Anterior cingulate cortex (tissue), 58 donors: ENCODE measurements around the gene SHB.

Experiments used
- DNase-seq, 58 donors: peaks; one replicate each; lab custom pipeline; 2025; lab: John Stamatoyannopoulos, UW

The SHB gene

DNA sequence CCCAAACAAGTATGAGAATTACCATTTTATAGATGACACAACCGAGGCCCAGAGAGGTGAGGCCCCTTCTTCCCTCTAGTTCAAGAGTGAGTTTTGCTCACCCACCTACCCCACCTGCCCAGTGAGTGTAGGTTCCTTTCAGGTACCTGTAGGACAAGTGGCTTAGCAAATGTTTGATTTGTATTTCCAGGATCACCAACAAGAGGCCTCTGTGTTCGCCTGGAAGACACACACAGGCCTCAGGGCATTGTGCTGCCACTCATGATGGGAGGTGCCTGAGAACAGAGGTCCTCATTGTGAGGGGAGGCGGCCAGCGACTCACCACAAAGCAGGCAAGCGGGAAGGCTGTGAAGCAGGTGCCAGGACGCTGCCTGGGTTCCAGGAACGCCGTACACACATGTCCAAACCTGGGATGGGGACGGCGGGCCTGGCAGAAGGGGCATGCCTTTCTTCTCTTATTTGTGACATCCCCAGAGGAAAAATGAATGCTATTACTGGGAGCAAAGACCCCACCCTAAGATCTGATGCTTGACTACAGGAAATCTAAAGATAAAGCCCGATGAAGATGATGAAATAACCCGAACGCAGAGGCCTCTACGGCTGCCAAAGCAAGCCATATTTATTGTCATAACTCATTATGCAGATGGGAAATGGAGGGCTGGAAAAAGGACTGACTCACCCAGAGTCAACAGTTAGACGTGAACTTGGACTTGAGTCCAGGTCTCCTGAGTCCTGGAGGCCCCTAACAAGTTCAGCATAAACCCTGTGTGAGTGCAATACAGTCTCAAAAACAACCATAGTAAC lies 104.9 kb downstream of the SHB start:
- peak in 48 of 58 donors; percentile 12 to 92 (median 69) for DNase-seq

DNA sequence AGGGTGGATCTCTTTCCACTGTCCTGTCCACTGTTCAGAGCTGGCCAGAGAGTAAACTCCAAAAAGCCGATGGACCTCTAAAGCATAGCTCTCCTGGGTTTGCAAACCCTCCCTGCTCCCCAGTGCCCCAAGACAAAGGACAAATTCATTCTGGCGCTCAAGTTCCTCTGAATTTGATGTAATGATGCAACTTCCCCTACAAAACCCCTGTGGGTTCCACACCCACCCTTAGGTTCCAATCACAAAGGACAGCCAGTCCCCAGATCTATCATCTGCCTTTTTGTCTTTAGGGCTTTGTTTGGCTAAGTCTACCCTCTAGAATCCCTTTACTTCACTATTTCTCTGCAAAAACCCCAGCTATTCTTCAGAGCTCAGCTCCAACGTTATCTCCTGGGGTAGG lies 107.7 kb downstream of the SHB start:
- DNase-seq, result no peak

DNA sequence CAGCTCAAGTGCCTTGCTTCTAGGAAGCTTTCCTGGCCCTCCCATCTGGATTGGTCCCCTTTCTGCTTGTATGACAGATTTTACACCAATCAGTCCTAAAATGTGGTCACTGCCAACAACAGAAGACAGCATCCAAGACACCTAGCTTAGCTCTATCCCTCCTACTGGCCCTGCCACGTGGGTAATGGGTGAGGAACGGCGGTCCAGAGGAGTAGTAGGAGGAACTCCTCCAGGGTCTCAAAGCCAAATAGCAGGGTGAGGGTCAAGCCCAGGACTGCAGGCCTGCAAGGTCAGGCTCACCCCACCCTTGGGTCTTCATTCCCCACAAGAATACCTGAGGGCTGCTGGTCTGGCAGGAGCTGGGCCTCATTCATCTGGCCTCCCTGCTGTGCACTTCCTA lies 108.4 kb downstream of the SHB start:
- DNase-seq, result no peak

DNA sequence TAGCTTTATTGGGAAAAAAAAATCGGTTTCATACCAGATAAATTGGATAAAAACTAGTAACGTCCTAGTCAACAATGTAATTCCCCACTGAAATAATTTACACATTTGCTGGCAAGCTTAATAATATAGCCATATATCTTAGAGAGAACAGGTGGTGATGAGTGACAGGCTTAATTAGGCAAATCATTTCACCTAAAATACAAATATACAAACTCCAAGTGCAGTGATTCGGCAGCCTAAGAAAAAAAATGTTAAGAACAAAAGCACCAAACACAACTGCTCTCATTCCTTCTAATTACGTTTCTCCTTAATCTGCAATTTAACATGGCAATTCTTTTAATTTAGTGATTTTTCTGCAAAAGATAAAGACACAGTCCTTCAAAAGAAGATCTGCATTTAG lies 109.1 kb downstream of the SHB start:
- no peak for DNase-seq

DNA sequence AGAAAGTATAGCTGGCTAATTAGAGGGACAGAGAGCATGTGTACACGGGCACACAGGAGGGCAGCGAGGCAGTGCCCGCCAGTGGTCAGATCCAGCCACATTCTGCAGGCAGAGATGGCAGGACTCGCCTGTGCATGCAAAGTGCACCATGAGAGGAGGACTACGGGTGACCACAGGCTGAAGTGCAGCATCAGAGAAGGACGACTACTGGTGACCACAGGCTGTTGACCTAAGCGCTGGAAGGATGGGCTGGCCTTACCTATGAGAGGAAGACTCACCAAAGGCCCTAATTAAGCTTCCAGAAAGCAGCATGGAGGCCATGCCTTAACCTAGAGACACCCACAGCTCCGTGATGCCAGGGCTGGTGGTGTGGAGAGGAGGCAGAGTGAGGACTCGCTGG lies 110.9 kb downstream of the SHB start:
- DNase-seq, result no peak

DNA sequence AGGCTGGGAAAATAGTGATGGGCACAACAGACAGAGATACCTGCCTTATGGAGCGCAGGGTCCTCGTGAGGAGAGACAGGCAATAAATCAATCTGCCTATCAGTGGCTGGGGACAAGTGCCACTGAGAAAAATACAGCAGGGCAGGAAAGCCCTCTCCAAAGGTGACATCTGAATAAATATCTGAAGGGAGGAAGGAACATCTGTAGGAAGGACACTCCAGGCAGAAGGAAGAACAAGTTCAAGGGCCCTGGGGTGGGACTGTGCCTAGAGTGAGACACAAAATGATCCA lies 111.4 kb downstream of the SHB start:
- DNase-seq, result no peak

DNA sequence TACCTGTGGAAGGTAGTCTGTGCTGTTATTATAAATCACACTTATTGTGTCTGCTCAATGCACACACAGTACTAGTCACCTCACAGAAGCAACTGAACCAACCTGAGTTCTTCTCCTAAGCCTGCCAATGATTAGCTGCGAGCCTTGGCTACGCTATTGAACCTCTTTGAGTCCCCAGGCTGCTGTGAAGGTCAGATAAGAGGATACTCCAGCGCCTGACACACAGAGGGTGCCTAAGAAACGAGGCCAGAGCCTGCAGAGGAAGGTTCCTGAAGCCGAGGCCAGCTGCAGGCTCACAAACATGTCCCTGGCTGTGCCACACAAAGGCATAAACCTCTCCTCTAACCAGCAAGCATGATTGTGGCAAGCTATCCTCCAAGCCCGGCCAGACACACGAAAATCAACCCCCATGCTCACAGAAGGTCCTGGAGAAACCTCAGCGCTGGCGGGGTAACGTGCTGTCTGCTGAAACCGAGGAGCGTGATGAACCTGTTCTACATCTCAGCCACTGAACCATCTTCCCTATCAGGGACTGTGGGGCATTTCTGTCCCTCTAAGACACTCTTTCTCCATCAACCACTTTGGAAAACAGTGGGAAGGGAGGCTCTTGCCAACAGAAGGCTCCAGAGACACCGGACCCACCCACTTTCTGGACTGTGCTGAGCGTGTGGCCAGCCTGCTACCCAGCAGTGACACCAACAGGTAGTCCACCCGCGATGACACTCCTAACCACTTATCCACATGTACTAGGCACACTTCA lies 111.9 kb downstream of the SHB start:
- DNase-seq, result peak in 3 of 58 donors; percentile 32 to 41 (median 36)

DNA sequence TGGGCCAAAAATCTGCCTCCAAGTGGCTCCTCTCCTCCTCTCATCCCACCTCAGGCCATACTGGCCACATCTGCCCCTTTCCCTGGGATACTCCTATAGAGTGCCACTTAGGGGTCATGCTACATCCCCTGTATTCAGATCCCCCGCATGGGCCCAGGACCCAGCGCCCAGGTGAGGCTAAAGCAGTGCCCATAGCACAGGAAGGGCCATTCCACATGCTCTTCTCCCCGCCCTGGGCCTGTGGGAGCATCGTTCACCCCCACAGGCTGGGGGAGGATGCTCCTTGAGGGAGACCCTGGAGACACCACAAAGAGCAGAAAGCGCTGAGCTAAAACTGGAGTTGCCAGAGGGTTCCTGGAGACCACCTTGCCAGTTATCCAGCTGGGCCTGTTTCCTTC lies 112.6 kb downstream of the SHB start:
- no peak for DNase-seq

DNA sequence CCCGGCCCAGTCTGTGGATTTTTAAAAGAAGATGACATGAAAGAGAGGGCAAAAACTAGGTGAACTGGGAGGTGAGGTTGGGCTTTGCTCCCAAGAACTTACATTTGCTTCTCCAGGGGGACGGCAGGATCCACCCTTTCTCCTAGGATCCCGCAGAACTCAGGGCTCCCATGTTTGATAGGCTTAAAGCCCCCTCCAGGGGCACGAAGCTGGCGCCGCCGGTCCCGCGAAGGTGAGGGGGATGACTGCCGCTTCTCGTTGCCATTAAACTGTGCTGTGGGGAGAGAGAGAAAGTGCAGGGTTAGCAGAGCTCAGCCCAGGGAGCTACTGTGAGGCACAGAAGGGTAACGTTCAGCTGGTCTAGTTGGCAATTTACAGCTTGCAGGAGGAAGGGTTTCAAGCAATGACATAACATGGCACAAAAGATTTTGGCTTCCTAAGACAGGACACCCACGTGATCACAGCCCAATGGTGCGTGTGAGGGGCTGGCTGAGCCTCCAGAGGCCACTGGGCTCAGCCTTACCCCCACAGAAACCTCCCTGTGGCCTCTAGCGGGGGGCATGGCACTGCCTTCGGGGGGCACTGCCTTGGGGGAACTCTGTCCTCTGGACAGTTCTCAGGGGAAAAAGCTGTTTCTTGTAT lies 113.1 kb downstream of the SHB start:
- peak in 2 of 58 donors; percentile 32 to 35 for DNase-seq

DNA sequence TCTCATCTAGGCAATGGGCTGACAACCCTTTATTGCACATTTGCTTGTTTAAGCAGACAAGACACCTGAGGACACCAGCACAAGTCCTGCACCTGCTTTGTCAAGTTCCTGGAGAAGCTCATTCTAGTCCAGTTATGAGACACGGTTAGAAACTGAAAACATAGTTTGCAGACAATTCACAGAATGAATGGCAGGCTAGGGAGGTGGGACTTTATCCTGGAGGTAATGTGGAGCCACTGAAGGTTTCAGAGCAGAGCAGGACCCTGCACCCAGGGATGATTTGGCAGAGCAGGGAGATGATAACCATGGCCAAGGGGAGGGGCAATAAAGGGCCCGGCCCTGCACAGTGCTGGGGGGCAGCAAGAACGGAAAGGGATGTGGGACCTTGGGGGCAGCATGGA lies 114.4 kb downstream of the SHB start:
- no peak for DNase-seq

DNA sequence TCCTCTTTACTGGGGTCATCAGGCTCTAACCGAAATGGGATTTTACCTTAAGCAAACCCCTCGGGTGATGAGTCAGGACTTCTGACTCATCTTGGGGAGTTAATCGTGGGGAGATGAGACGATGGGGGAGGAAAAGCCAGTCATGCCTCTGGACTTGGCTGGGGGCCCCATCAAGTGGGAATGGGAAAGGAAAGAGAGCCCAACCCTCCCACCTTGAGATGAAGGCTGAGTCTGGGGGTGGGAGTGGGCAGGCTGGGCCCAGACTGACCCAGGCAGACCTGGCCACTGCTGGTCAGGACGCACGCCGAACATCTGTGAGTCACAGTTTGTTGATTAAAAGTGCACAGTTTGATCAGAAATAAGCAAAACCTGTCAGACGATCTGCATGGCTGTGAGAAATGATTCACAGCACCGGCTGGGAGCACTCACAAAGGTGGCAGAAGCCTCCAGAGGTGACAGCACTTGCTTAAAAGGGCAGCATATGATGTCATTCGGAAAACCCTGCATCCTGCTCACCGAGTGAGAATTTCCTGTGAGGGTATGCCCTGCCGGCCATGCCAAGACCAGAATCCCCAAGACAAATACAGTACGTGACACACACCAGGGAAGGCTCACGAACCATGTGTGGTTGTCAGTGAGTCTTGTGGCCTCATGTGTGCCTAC lies 115.1 kb downstream of the SHB start:
- no peak for DNase-seq

DNA sequence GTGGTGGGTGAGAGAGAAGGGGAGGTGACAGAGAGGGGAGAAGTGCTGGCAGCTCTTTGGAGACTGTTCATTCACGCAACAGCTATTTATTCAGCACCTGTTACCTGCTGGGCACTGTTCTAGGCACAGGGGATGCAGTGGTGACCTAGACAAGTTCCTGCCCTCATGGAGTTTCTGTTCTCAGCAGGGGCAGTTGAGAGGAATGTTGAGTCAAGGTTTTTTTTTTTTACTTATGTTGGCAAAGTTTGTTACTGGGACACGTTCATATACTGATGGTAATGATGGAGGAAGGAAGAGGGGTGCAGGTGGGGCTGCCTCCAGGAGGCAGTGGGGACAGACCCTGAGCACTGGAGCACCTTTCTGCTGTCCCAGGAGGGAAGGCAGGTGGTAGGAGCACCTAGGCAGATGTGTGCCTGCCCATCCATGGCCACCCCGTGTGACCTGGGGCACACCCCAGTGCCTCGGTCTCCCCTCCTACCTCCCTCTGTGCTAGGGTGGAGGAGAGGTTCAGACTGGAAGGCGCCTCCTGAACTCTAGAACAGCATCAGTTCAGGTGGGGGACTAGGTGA lies 115.7 kb downstream of the SHB start:
- DNase-seq, result no peak

DNA sequence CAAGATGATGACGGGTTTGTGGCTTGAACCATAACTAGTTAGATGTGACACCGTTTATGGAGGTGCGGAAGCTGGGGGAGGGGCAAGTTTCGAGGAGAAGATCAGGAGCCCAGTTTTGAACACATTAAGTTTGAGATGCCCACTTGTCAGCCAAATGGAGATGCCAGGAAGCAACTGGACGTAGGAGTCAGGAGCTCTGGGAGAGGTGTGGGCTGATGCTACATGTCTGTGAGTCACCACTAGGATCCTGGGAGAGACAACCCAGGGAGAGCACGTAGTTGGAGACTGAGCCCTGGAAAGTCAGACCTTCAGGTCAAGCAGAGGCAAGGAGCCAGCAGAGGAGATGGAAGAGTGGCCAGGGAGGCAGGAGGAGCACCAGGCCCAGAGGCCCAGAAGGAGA lies 116.3 kb downstream of the SHB start:
- DNase-seq, result peak in 1 of 58 donors; percentile 27

DNA sequence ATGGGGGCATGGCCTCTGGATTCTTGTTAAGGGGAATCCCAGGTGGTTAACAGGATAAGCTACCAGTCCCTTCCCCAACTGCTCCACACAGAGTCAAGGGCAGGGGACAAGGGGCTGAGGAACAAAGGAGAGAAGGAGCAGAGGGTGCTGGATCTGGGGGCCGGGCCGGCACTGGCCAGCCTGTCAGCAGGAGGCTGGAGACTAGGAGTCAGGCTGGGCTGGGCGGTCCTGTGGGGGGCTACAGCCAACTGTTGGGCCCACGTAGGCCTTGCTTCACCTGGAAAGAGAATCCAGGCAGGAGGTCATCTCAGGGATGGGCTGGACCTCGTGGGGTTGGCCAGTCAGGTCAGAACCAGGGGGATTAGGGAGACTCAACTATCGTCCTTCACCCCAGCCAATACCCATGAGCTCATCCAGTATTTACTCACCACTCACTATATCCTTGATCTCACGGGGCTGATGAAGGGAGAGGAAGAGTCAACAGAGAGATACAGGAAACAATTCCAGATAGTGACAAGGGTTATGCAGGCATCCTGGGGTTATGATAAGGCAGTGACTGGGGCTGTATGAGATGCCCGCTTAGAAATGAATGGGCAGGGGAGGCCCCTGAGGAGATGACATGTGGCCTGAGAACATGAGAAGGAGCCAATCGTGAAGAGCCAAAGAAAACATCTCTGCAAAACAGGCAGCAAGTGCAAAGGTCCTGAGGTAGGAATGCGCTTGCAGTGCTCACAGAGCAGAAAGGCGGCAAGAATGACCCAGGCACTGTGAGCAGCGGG lies 117.2 kb downstream of the SHB start:
- DNase-seq, result no peak

DNA sequence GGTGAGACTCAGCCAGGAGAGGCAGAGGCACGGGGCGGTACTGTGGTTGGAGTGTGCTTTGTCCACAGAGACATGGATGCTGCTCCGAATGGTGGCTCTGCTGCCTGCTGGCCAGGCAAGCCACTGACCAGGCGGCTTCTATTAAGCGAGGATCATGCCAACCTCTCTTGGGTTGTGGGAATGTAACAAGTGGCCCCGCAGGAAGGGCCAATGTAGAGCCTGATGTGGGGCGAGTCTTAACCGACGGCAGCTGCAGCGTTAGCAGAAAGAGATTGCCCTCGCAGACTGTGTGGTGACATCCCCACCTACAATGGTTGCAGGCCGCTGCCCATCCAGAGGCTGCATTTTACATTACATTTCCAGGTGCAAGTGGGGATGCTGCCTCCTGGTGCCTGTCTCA lies 118.5 kb downstream of the SHB start:
- DNase-seq, result no peak

DNA sequence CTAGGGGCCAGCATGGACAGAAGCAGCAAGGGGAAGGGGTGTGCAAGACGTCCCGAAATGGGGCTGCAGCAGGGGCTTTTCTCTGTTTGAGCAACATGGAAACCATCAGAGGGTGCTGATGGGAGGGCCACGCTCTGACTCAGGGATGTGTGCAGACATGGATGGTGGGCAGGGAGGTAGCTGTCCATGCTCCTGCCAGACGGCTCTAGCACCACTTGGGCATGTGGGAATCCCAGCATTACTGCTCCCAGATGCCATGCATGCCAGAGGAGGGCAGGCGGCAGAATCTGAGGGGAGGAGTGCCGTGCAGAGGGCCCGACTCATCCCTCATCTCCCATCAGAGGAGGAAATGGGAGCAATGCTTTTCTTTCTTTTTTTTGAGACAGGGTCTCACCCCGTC lies 119.5 kb downstream of the SHB start:
- no peak for DNase-seq

DNA sequence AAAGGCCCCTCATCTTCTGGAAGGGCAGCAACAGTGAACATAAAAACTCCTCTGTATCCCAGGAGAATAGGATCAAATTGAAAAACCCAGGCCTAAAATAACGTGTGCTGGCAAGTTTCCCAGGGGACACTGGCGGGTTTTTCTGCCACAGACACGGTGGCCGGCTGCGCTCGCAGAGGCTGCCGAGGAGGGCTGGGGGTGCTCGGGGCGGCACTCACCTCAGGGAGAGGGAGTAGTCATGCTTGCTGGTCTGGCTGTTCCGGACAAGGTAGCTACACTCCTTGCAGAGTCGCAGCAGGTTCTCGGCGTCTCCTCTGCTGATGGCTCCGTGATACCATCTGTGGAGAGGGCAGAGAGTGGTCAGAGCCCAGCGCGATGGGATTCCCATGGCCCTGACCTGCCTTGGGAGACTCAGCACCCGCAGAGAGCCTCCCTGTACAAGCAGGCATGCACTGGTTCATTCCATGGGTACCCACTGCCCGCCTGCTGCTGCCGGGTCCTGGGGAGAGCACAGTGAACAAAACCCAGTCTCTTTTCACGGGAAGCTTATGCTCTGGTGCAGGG lies 120.5 kb downstream of the SHB start:
- DNase-seq, result no peak

DNA sequence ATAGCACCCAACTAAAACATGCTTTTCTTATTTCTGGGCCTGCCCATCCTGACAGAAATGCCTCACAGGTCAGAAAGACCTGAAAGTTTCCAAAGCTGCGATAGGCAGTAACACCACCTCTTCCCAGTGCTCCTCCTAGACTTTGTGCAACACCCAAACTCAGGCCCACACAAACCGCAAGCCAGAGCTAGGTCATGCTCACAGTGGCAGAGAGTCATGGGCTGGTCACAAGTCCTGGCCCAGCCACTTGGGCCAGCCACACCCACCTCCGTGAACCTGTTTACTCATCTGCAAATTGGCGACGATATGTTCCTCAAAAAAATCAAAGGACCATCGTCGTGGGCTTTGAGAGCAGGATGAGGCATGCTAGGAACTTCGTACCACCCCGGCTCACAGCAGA lies 121.0 kb downstream of the SHB start:
- no peak for DNase-seq

DNA sequence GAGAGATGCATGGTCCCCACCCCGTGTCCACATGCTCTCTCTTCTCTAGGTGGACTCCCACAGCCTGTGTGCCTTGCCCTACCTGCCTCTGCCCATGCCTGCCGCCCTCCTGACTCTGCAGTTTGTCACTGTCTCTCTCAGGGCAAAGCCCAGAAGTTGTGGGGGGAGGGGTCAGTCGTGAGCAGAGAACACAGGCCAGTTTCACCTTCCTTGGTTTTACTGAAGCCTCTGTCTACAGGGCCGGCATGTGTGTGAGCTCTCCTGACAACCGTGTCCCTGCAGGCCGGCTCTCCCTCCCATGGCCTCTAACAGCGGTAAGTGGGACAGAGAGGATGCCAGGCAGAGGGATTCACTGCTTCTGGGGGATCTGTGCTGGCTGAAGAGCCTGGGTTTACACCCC lies 121.6 kb downstream of the SHB start:
- no peak for DNase-seq

DNA sequence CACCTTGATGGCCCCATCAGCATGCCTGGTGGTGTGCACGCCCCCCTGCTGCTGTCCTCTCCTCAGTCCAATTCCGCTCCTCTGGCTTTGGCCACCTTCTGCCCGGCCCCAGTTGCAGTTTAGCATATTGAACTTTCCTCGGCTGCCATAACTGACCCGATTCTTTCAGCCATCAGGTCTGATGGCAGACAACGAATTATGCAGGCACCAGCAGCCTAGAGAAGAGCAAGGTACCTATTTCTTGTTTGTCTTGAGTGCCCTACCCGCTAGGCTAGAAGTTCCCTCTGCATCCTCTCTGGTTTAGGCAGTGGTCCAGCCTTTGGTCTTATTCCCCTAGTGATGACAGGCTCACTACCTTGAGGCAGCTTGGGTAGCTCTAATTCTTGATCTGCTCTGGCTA lies 122.1 kb downstream of the SHB start:
- DNase-seq, result no peak
